ENCODE measurements around the gene KIF2A.

- TF ChIP-seq CTCF (conservative IDR thresholded peaks at IDR 0.05; ENCODE audit: low read length) (no peak), EZH2phosphoT487 (IDR thresholded peaks at IDR 0.05; ENCODE audit: borderline replicate concordance, low read depth, low read length) (no peak)
Observed at GRCh38 chr5:62372600-62372999, 66.6 kb downstream of the KIF2A start.

Data from OCI-LY7 (cell line).